ENCODE measurements around the gene DMBT1.

DNA sequence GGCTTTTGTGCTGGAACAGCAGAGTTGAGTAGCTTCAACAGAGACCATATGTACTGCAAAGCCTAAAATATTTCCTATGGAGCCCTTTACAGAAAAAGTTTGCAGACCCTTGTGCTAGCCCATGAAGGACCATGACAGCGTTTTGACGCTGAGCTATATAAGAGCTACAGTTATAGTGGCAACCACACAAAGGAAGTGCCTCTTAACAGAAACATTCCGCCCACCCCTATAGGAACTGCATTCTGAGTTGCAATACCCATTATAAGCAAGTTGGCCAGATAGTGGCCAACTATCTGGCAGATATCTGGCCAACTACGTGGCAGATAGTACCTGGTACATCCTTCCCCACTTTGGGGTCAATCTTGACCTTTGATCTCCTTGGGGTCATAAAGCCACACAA lies 47.5 kb upstream of the DMBT1 start:
- TF ChIP-seq POLR2A (IDR thresholded peaks at IDR 0.05; ENCODE audit: low read depth, low read length) (no peak), POLR2AphosphoS5 (IDR thresholded peaks at IDR 0.05; ENCODE audit: low read depth, low read length) (no peak)
